SK-N-SH (cell line): Measurements from ENCODE around the gene KCNQ5. TPM values are rescaled to one million over a fixed set of nuclear protein-coding genes. Genes with fewer than 3 reads are reported as not detected.

Experiments used
- CTCF ChIA-PET: fragments of 300-600, 350-600 bp; formaldehyde crosslinking; extraction: SDS; loops from one replicate; lab custom pipeline; 2021; lab: Yijun Ruan, JAX
- POLR2A ChIA-PET: fragments of 350-600 bp; sonication (Branson Sonifier 250); formaldehyde crosslinking; extraction: SDS; loops from one replicate; lab custom pipeline; 2020; ENCODE audit warnings: antibody characterized with exemption, inconsistent platforms; lab: Yijun Ruan, JAX
- DNase-seq: peaks from one replicate; pipeline ENCODE4 v3.0.0; 2012
- H2AFZ ChIP-seq: fragments of 200-600 bp; sonication (generic); 2 replicates; pipeline ENCODE4 v1.8.1; 2016; ENCODE audit warnings: antibody characterized with exemption, mild to moderate bottlenecking, low read depth
- H3F3A ChIP-seq: fragments of 200-600 bp; sonication (generic); replicated peaks from 2 replicates; pipeline ENCODE3; 2016; ENCODE audit warnings: antibody characterized with exemption, mild to moderate bottlenecking; ENCODE audit not compliant: insufficient read depth
- H3K27ac ChIP-seq, 2 experiments: fragments of 200-500 bp in 1 of 2; fragments of 200-600 bp in 1 of 2; sonication (Bioruptor generic) in 1 of 2; sonication (generic), shearing (Covaris generic) in 1 of 2; 2 replicates each; pipeline versions ENCODE4 v1.5.1 to v1.6.1; 2014 to 2016; ENCODE audit warnings: low read depth in 2 of 2, inconsistent platforms in 1 of 2, low read length in 1 of 2, mild to moderate bottlenecking in 1 of 2, mixed read lengths in 1 of 2
- H3K27me3 ChIP-seq: fragments of 200-600 bp; sonication (generic), shearing (Covaris generic); 2 replicates; pipeline ENCODE4 v1.6.1; 2016; ENCODE audit warnings: mixed run types; ENCODE audit not compliant: insufficient read depth
- H3K36me3 ChIP-seq, 2 experiments: fragments of 200-500 bp in 1 of 2; fragments of 200-600 bp in 1 of 2; sonication (Bioruptor generic) in 1 of 2; sonication (generic) in 1 of 2; replicated peaks in 1 of 2; 2 replicates each; pipeline versions ENCODE3 to v1.5.1; 2014 to 2016; ENCODE audit warnings: low read length in 1 of 2, mild to moderate bottlenecking in 1 of 2; ENCODE audit not compliant: insufficient read depth in 2 of 2, control insufficient read depth in 1 of 2
- H3K4me1 ChIP-seq, 2 experiments: fragments of 200-500 bp in 1 of 2; fragments of 200-600 bp in 1 of 2; sonication (Bioruptor generic) in 1 of 2; sonication (generic), shearing (Covaris generic) in 1 of 2; 2 replicates each; pipeline versions ENCODE4 v1.5.1 to v1.6.1; 2014 to 2016; ENCODE audit warnings: low read depth in 1 of 2, low read length in 1 of 2, mixed run types in 1 of 2; ENCODE audit not compliant: insufficient read depth in 2 of 2, control insufficient read depth in 1 of 2
- H3K4me2 ChIP-seq: fragments of 200-600 bp; sonication (generic), shearing (Covaris generic); 2 replicates; pipeline ENCODE4 v1.6.1; 2017; ENCODE audit warnings: mixed run types
- H3K4me3 ChIP-seq, 2 experiments: fragments of 200-500 bp in 1 of 2; fragments of 200-600 bp in 1 of 2; sonication (Bioruptor generic) in 1 of 2; sonication (generic), shearing (Covaris generic) in 1 of 2; 2 replicates each; pipeline versions ENCODE4 v1.5.1 to v1.8.1; 2014 to 2016; ENCODE audit warnings: low read depth in 2 of 2, inconsistent platforms in 1 of 2, low read length in 1 of 2, mild to moderate bottlenecking in 1 of 2, mixed read lengths in 1 of 2, moderate library complexity in 1 of 2
- H3K79me2 ChIP-seq: fragments of 200-600 bp; sonication (generic); 2 replicates; pipeline ENCODE4 v1.8.1; 2017; ENCODE audit warnings: mild to moderate bottlenecking; ENCODE audit not compliant: insufficient read depth
- H3K9ac ChIP-seq: fragments of 200-600 bp; sonication (generic); 2 replicates; pipeline ENCODE4 v1.6.1; 2017; ENCODE audit warnings: mixed run types
- H3K9me2 ChIP-seq: fragments of 200-600 bp; sonication (generic); 2 replicates; pipeline ENCODE4 v1.6.1; 2017; ENCODE audit warnings: mixed run types
- H3K9me3 ChIP-seq: fragments of 200-600 bp; sonication (generic); 2 replicates; pipeline ENCODE4 v1.6.1; 2017; ENCODE audit warnings: mixed run types, mild to moderate bottlenecking, moderate library complexity
- H4K20me1 ChIP-seq: fragments of 200-600 bp; sonication (generic); 2 replicates; pipeline ENCODE4 v1.6.1; 2017; ENCODE audit warnings: mild to moderate bottlenecking, mixed run types; ENCODE audit not compliant: insufficient read depth
- ELF1 ChIP-seq: IDR thresholded peaks from 2 replicates; pipeline ENCODE4 v1.4.0; 2012
- EP300 ChIP-seq, 2 experiments: IDR thresholded peaks; 2 replicates each; pipeline versions ENCODE4 v1.4.0 to v1.6.1; 2012; ENCODE audit warnings: borderline replicate concordance in 1 of 2, low read depth in 1 of 2, low read length in 1 of 2
- FOXM1 ChIP-seq: IDR thresholded peaks from 2 replicates; pipeline ENCODE4 v1.4.0; 2012; ENCODE audit warnings: low read depth, mild to moderate bottlenecking
- GATA2 ChIP-seq: sonication (generic); formaldehyde crosslinking; IDR thresholded peaks from 2 replicates; pipeline ENCODE4 v1.5.0; 2020; ENCODE audit warnings: mild to moderate bottlenecking, missing genetic modification reagents
- NFIC ChIP-seq: IDR thresholded peaks from 2 replicates; pipeline ENCODE4 v1.4.0; 2012; ENCODE audit warnings: borderline replicate concordance
- NRF1 ChIP-seq: IDR thresholded peaks from 2 replicates; pipeline ENCODE4 v1.6.1; 2012; ENCODE audit warnings: low read depth, mild to moderate bottlenecking, low read length
- RFX5 ChIP-seq: IDR thresholded peaks from 2 replicates; pipeline ENCODE4 v1.6.1; 2012; ENCODE audit warnings: mild to moderate bottlenecking, improper control_type of control experiment, low read length
- TCF12 ChIP-seq: IDR thresholded peaks from 2 replicates; pipeline ENCODE4 v1.4.0; 2012
- TEAD4 ChIP-seq: IDR thresholded peaks from 2 replicates; pipeline ENCODE4 v1.4.0; 2012; ENCODE audit warnings: mild to moderate bottlenecking, borderline replicate concordance; ENCODE audit not compliant: insufficient read depth
- YY1 ChIP-seq: IDR thresholded peaks from 2 replicates; pipeline ENCODE4 v1.4.0; 2012; ENCODE audit warnings: low read depth, mild to moderate bottlenecking
- WGBS: methylation state at CpG from one replicate; pipeline ENCODE4 v1.1.6; 2017; ENCODE audit warnings: low lambda C conversion rate; 5-methylcytosine and 5-hydroxymethylcytosine counted together
- polyA plus RNA-seq, 3 experiments: library from polyadenylated mRNA; depleted of rRNA; stranded (reverse); fragments of >200 nt; gene quantifications; 2 replicates each; pipeline ENCODE4 v1.2.3, GENCODE V29; 2012
- TF ChIP-seq, protein P1 (sequence below): IDR thresholded peaks from 2 replicates; pipeline ENCODE4 v1.4.0; 2012; ENCODE audit warnings: low read depth, borderline replicate concordance
- TF ChIP-seq, protein P2 (sequence below): fragments of 200-600 bp; sonication (generic); IDR thresholded peaks from 2 replicates; pipeline ENCODE4 v1.6.1; 2017; ENCODE audit warnings: antibody characterized with exemption, mild to moderate bottlenecking, moderate library complexity
- TF ChIP-seq, protein P3 (sequence below): IDR thresholded peaks from 2 replicates; pipeline ENCODE4 v1.6.1; 2012; ENCODE audit warnings: mild to moderate bottlenecking, low read depth, low read length, moderate library complexity
- TF ChIP-seq, protein P4 (sequence below): IDR thresholded peaks from 2 replicates; pipeline ENCODE4 v1.4.0; 2012; ENCODE audit warnings: low read depth

KCNQ5 gene
- polyA plus RNA-seq, 1 of the 3 experiments (the other 2 are of a cell fraction) = 3.2 TPM

DNA sequence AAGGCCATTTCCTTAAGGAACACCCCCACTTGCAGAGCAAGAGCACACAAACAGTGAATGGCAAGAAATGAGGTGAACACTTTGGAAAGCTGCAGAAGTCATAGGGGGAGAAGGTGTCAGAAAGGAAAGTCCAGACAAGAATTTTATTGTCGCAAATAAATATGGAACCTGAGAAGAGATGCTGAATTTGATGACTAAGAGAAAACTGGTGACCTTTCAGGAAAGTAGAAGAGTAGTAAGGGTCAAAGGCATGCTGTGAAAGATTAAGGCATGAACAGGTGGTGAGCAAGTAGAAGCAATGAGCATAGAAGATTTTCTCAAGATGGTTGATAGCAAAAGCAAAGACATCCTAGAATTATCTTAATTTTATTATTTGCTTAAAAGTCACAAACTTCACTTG is 194.2 kb downstream of the KCNQ5 start:
- H3K27me3 ChIP-seq = no peaks in the 10 kb centered on the region
- POLR2A ChIA-PET = no interaction called here
- no peaks in the 10 kb centered on the region for H3K36me3 ChIP-seq
- H3K4me1 ChIP-seq = peaks cover 0 to 25% of the 10 kb centered on the region in 2 experiments; a peak in 1 of 4 replicates
- no peak for DNase-seq
- WGBS = 100% methylated on average over 1 of the region's 1 CpG
- H3K9me3 ChIP-seq = no peaks in the 10 kb centered on the region
- no peak overlapping the region for H3K4me2 ChIP-seq
- no peak overlapping the region for H3K4me3 ChIP-seq
- H3F3A ChIP-seq = peaks cover 11% of the 10 kb centered on the region
- TF ChIP-seq EP300 (IDR thresholded peaks at IDR 0.05; ENCODE audit: borderline replicate concordance in 1 of 2, low read depth in 1 of 2, low read length in 1 of 2) (no peak), YY1 (no peak), NRF1 (no peak), NFIC (no peak), GATA2 (CRISPR knock-in tag) (no peak), FOXM1 (no peak), TCF12 (no peak), RFX5 (no peak), TEAD4 (no peak), ELF1 (no peak)
- TF ChIP-seq, protein P1, sequence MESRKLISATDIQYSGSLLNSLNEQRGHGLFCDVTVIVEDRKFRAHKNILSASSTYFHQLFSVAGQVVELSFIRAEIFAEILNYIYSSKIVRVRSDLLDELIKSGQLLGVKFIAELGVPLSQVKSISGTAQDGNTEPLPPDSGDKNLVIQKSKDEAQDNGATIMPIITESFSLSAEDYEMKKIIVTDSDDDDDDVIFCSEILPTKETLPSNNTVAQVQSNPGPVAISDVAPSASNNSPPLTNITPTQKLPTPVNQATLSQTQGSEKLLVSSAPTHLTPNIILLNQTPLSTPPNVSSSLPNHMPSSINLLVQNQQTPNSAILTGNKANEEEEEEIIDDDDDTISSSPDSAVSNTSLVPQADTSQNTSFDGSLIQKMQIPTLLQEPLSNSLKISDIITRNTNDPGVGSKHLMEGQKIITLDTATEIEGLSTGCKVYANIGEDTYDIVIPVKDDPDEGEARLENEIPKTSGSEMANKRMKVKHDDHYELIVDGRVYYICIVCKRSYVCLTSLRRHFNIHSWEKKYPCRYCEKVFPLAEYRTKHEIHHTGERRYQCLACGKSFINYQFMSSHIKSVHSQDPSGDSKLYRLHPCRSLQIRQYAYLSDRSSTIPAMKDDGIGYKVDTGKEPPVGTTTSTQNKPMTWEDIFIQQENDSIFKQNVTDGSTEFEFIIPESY = no peak
- TF ChIP-seq, protein P2, sequence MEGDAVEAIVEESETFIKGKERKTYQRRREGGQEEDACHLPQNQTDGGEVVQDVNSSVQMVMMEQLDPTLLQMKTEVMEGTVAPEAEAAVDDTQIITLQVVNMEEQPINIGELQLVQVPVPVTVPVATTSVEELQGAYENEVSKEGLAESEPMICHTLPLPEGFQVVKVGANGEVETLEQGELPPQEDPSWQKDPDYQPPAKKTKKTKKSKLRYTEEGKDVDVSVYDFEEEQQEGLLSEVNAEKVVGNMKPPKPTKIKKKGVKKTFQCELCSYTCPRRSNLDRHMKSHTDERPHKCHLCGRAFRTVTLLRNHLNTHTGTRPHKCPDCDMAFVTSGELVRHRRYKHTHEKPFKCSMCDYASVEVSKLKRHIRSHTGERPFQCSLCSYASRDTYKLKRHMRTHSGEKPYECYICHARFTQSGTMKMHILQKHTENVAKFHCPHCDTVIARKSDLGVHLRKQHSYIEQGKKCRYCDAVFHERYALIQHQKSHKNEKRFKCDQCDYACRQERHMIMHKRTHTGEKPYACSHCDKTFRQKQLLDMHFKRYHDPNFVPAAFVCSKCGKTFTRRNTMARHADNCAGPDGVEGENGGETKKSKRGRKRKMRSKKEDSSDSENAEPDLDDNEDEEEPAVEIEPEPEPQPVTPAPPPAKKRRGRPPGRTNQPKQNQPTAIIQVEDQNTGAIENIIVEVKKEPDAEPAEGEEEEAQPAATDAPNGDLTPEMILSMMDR = no peak
- TF ChIP-seq, protein P3, sequence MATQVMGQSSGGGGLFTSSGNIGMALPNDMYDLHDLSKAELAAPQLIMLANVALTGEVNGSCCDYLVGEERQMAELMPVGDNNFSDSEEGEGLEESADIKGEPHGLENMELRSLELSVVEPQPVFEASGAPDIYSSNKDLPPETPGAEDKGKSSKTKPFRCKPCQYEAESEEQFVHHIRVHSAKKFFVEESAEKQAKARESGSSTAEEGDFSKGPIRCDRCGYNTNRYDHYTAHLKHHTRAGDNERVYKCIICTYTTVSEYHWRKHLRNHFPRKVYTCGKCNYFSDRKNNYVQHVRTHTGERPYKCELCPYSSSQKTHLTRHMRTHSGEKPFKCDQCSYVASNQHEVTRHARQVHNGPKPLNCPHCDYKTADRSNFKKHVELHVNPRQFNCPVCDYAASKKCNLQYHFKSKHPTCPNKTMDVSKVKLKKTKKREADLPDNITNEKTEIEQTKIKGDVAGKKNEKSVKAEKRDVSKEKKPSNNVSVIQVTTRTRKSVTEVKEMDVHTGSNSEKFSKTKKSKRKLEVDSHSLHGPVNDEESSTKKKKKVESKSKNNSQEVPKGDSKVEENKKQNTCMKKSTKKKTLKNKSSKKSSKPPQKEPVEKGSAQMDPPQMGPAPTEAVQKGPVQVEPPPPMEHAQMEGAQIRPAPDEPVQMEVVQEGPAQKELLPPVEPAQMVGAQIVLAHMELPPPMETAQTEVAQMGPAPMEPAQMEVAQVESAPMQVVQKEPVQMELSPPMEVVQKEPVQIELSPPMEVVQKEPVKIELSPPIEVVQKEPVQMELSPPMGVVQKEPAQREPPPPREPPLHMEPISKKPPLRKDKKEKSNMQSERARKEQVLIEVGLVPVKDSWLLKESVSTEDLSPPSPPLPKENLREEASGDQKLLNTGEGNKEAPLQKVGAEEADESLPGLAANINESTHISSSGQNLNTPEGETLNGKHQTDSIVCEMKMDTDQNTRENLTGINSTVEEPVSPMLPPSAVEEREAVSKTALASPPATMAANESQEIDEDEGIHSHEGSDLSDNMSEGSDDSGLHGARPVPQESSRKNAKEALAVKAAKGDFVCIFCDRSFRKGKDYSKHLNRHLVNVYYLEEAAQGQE = no peak
- TF ChIP-seq, protein P4, sequence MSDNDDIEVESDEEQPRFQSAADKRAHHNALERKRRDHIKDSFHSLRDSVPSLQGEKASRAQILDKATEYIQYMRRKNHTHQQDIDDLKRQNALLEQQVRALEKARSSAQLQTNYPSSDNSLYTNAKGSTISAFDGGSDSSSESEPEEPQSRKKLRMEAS = no peak
- peaks cover 41% of the 10 kb centered on the region; the same call in 1 of the 2 replicates for H3K79me2 ChIP-seq
- no peaks in the 10 kb centered on the region for H4K20me1 ChIP-seq
- no peak overlapping the region for H2AFZ ChIP-seq
- no peak overlapping the region for H3K27ac ChIP-seq
- H3K9me2 ChIP-seq = no peaks in the 10 kb centered on the region
- CTCF ChIA-PET = no interaction called here
- H3K9ac ChIP-seq = no peak overlapping the region
